SJCRH30 (cell line): ENCODE results near the gene ADH7. TPM values are rescaled to one million over a fixed set of nuclear protein-coding genes. Genes with fewer than 3 reads are reported as not detected.
"Not testable (repeated sequence)": the region's sequence is repeated elsewhere in the genome, so short reads cannot be mapped to it uniquely, and the experiment has no call there.

ENCODE experiments used
- DNase-seq, 2 experiments: peaks; one replicate each; pipeline ENCODE4 v3.0.0-alpha.2; 2015 to 2020
- H3K27ac ChIP-seq: fragments of 250-450 bp; sonication (Bioruptor Pico); 2 replicates; pipeline ENCODE4 v1.5.1; 2020; ENCODE audit warnings: mild to moderate bottlenecking, moderate library complexity
- H3K27me3 ChIP-seq: fragments of 250-450 bp; sonication (Bioruptor Pico); 2 replicates; pipeline ENCODE4 v1.5.1; 2020; ENCODE audit warnings: mild to moderate bottlenecking, moderate library complexity
- H3K36me3 ChIP-seq: fragments of 250-450 bp; sonication (Bioruptor Pico); 2 replicates; pipeline ENCODE4 v1.5.1; 2020; ENCODE audit warnings: mild to moderate bottlenecking, moderate library complexity
- H3K4me1 ChIP-seq: fragments of 250-450 bp; sonication (Bioruptor Pico); 2 replicates; pipeline ENCODE4 v1.5.1; 2020; ENCODE audit warnings: mild to moderate bottlenecking, moderate library complexity
- H3K4me3 ChIP-seq: fragments of 250-450 bp; sonication (Bioruptor Pico); 2 replicates; pipeline ENCODE4 v1.5.1; 2020; ENCODE audit warnings: mild to moderate bottlenecking, moderate library complexity
- H3K9me3 ChIP-seq: fragments of 250-450 bp; sonication (Bioruptor Pico); replicated peaks from 2 replicates; pipeline ENCODE4 v1.5.1; 2020; ENCODE audit warnings: mild to moderate bottlenecking, moderate library complexity
- total RNA-seq: library from RNA; depleted of rRNA; stranded (reverse); fragments of >200 nt; shearing (Covaris generic); gene quantifications from 2 replicates; pipeline ENCODE4 v1.2.3, GENCODE V29; 2014; rRNA removed

The ADH7 gene
- total RNA-seq, 1 experiment from 2014 or later = not detected

DNA sequence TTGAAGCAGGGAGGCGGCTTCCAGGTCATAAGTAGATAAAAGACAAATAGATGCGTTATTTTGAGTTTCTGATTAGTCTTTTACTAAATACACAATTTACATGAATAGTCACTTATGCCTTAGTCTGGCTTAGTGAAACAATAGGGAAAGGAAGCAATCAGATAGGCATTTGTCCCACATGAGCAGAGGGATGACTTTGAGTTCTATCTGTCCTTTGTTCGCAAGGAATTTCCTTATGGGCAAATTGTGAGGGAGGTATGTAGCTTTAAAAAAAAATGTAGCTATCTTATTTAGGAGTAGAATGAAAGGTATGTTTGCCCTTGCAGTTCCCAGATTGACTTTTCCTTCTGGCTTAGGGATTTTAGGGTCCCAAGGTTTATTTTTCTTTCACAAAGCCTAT lies 56.3 kb downstream of the ADH7 start:
- H3K36me3 ChIP-seq = no peaks in the 10 kb centered on the region
- no peak overlapping the region for H3K27ac ChIP-seq
- DNase-seq = no peak
- H3K27me3 ChIP-seq = no peaks in the 10 kb centered on the region
- no peaks in the 10 kb centered on the region for H3K4me1 ChIP-seq
- no peaks in the 10 kb centered on the region for H3K9me3 ChIP-seq
- H3K4me3 ChIP-seq = no peak overlapping the region

DNA sequence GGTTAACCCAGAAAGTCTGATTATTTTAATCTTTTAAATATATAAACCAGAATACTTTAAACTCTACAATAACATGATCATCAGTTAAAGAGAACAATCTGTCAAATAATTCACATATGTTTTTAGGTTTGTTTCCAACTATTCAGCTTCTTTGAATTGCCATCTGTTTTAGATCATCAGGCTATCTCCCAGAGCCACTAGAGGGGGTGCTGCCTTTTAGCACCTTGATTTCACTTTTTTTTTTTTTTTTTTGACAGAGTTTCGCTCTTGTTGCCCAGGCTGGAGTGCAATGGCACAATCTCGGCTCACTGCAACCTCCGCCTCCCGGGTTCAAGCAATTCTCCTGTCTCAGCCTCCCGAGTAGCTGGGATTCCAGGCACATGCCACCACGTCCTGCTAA lies 57.8 kb downstream of the ADH7 start:
- not testable (repeated sequence) for H3K4me3 ChIP-seq, H3K27me3 ChIP-seq, DNase-seq, H3K4me1 ChIP-seq, H3K27ac ChIP-seq, H3K36me3 ChIP-seq, H3K9me3 ChIP-seq

DNA sequence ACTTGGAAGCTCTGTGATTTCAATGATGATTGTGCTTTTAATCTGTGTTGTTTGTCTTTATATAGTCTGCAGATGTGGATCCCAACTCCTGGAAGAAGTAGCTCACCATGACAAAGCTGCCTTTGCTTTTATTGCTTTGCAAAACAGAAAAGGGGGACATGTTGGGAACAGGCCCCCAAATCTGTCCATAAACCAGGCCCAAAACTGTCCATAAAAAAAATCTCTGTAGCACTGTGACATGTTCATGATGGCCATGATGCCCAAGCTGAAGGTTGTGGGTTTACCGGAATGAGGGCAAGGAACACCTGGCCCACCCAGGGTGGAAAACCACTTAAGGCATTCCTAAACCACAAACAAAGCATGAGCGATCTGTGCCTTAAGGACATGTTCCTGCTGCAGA lies 62.7 kb downstream of the ADH7 start:
- H3K4me3 ChIP-seq, H3K36me3 ChIP-seq, DNase-seq, H3K27me3 ChIP-seq, H3K4me1 ChIP-seq, H3K9me3 ChIP-seq, H3K27ac ChIP-seq: not testable (repeated sequence)

DNA sequence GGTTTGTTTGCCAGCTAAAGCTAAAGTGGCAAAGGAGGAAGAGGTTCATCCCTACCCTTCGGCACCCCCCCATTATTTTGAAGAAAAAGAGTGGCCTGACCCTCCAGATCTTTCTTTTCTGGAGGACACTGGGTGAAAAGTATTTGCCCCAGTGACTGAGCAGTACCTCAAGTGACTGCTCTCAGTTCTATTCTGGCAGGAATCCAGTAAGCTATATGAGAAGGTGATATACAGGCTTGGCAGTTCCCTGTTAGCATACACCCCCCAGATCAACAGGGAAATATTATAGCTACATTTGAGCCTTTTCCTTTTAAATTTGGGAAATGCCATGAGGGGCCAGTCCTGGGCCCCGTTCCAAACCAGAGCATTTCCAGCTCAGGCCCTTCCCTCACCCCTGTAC lies 67.3 kb downstream of the ADH7 start:
- not testable (repeated sequence) for H3K4me1 ChIP-seq, H3K9me3 ChIP-seq, H3K4me3 ChIP-seq, H3K27me3 ChIP-seq, H3K36me3 ChIP-seq, DNase-seq, H3K27ac ChIP-seq

DNA sequence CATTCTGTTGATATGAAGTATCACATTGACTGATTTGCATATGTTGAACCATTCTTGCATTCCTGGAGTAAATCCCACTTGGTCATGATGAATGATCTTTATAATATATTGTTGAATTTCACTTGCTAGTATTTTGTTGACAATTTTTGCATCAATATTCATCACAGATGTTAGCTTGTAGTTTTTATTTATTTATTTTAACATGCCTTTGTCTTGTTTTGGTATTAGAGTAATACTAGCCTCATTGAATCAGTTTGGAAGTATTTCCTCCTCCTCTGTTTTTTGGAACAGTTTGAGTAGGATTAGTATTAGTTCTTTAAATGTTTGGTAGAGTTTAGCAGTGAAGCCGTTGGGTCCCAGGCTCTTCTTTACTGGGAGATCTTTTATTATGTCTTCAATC lies 68.7 kb downstream of the ADH7 start:
- no peaks in the 10 kb centered on the region for H3K27me3 ChIP-seq
- no peak overlapping the region for H3K27ac ChIP-seq
- DNase-seq = no peak
- H3K4me3 ChIP-seq = no peak overlapping the region
- H3K9me3 ChIP-seq = no peaks in the 10 kb centered on the region
- H3K4me1 ChIP-seq = no peaks in the 10 kb centered on the region
- no peaks in the 10 kb centered on the region for H3K36me3 ChIP-seq

DNA sequence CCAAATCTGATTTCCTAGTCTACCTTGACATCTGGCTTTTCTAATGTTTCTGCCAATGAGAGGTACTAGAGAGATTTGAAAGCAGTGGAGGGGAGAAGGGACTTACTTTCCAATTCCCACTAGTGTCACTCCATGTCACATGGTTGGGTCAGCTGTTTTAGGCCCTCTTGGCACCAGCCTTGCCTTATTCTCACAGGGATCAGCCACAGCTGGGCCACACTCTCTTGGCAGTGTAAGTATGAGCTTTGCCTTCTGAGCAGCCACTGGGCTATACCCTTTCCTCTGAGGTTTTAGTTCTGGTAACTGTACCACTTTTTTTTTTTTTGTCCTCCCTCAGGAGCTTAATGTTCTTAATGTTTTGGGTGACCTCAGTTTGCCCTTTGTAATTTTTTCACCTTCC lies 72.4 kb downstream of the ADH7 start:
- no peak overlapping the region for H3K4me3 ChIP-seq
- no peak for DNase-seq
- H3K27me3 ChIP-seq = no peaks in the 10 kb centered on the region

More for the DNA sequence above, 72.4 kb downstream of the ADH7 start:
- H3K9me3 ChIP-seq = no peaks in the 10 kb centered on the region
- H3K36me3 ChIP-seq = no peaks in the 10 kb centered on the region
- no peaks in the 10 kb centered on the region for H3K4me1 ChIP-seq
- no peak overlapping the region for H3K27ac ChIP-seq

Other genes starting within 250 kb of the ADH7 start
- not detected in 2 replicates for gene ADH6, start 216.1 kb downstream of the ADH7 start, total RNA-seq
- gene ADH1A, start 144.4 kb downstream of the ADH7 start, total RNA-seq = not detected in 2 replicates
- gene ADH1B, start 113.9 kb downstream of the ADH7 start, total RNA-seq = not detected in 2 replicates
- not detected in 2 replicates for gene ADH1C, start 82.6 kb downstream of the ADH7 start, total RNA-seq
- gene C4orf17, start 75.7 kb upstream of the ADH7 start, total RNA-seq = not detected in 2 replicates
- gene TRMT10A, start 128.7 kb upstream of the ADH7 start, total RNA-seq = 8.8 and 8.9 TPM in 2 replicates
- gene MTTP, start 139.5 kb upstream of the ADH7 start, total RNA-seq = 0.20 TPM in 1 of 2 replicates, not detected in the other
- gene C4orf54, start 222.5 kb upstream of the ADH7 start, total RNA-seq = 8.8 and 10.1 TPM in 2 replicates